ENCODE results near the gene L3MBTL4.
"Not testable (repeated sequence)": the region's sequence is repeated elsewhere in the genome, so short reads cannot be mapped to it uniquely, and the experiment has no call there.

Gene L3MBTL4

DNA sequence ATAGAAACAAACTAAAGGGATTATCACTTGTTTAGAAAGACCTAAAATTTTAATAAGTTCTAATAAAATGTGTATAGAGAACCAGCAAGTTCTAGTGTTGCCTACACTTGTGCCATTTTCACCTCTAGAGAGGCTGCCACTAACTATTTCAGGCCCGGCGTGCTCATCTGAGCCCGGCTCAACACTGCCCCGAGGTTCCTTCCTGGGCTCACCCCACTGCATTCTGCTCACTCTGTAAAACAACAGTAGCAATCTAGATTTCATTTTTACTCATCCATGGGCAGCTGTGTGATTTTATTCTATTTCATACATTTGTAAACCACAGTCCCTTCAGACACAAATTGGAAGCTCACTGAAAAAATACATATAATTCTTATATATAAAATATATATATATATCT, 253.2 kb downstream of the L3MBTL4 start:
- no peak for DNase-seq

DNA sequence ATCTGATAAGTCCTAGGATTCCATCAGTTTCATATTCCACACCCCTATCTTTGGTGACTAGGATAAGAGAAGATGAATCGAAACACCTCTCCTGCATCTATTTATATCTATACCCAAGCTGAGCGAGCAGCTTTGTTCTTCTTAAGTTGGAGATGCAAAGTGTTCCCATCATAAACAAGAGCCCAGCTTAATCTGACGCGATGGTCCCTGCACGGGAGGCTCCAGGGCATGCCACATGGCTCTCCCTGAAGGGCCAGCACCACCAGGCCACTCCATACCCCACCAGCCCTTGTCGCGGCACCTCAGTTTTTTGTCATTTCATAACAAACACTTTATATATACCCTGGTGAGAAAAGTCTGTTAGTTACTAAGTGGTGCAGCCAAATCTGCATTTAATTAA, 255.3 kb downstream of the L3MBTL4 start:
- DNase-seq: no peak

DNA sequence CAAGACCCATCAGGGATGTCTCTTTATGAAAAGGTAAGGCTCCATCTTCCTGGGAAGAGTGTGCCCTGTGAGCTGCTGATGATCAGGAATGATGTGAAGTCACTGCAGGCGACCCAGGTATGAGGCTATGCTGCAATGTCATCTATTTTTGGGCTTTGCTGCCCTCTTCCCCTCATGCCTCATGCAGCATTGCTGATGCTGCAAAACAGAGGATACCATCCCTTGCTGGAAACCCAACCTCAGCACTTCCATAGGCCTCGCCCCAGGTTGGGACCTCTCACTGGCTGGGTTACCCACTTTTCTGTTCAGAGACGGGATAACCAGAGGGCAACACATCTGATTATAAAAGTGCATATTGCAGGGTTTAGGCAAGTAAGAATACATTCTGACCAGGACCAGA, 255.8 kb downstream of the L3MBTL4 start:
- DNase-seq: no peak

DNA sequence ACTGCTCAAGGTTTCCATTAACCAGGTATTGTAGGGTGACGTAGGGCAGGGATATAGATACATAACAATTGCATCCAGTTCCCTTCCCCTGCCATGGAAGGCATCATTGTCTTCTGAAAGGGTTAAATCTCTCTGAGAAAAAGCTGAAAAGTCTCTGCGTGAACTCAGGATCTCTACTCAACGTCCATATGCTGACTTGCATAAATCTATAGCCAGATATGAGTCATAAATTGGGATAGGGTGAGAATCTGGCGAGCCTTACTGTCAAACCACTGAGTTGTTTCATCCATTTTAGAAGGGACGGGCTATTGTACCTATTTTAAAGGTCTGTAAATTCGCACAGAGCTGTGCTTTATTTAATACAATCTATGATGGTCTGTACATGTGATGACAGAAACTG, 258.3 kb downstream of the L3MBTL4 start:
- DNase-seq: no peak

DNA sequence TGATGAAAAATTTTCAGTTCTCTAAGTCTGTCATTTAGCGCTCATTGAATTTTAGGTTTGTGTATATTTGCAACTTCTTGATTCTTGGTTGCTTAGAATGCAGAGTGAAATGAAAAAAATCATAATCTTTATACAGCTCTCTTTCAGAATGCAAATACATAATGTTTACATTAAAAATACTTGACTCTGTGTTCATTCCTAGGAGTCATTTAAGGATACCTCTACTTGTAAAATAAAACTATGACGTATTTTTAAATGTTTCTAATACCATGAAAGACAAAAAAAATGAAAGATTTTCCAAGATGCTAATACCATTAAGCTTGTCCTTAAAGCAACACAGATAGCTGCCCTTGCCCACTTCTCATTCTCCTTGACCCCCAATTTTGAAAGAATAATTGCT, 259.0 kb downstream of the L3MBTL4 start:
- DNase-seq: no peak

DNA sequence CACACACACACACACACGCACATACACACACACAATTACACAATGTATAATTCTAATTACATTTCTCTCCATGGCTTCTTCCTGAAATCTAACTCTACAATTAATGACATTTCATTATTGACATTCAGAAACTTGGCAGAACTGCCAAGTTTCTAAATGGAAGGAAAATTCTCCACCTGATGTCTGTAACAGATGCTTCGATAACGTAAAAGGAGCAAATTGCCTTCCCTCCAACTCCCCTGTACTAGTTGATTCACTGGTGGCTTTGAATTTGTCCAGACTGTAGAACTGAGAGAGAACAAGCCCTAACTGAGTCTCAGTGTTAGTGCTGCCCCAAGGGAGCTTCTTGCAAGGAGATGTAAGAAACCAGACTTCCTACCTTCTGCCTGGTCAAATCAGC, 264.3 kb downstream of the L3MBTL4 start:
- no peak for DNase-seq

DNA sequence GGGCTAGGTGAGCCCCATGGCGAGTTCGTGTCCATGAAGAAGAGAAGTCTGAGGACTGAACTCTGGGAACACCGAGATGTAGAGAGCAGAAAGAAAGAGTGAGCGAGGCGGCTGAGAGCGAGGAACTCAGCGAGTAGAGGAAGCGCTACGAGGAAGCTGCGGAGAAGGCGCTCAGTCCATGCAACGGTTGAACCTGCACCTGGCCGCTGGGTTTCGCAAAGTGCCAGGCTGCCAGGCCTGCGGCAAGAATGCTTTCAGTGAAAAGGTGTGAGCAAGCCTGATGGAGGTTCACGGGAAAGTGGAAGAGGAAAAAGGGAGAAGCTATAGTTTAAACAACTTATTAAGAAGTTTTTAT, 268.4 kb downstream of the L3MBTL4 start:
- no peak for DNase-seq

DNA sequence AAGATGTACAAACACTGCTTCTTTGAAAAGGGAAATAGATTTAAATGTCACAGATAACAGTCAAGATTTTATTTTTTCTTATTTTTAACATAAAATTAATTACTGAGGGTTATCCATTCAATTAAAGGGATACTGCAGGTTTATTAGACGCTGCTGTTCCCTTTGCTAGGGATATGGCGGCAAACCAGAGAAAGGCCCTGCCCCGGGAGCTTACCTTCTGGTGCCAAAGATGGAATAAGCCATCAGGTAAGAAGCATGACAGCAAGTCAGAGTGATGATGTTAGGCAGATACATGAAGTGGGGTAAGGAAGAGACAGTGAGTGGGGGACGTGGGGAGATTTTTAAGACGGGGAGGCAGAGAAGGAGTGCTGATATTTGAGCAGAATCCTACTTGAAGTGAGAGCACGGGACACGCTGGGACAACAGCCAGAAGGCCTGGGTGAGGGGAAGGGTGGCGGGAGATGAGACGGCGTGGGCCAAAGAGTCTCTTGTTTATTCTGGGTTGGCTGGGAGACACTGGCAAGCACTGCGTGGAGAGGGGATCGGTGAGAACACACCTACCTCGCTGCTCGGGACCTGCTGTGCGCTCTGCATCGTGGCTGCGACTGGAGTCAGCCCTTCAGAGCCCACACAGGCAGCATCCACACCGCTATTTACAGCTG, 268.9 kb downstream of the L3MBTL4 start:
- no peak for DNase-seq

DNA sequence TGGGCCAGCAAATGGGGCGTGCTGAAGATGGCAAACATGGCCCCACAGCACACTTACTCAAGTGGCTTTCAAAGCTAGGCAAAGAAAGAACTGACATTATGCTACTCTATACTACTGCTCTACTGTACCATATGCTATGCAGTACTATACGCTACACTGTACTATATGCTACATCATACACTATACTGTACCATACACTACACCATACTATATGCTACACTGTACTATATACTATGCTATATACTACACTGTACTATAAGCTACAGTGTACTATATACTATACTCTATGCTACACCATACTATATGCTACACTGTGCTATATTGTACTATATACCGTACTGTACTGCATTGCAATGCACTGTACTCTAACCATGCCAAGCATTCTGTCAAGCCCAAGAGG, 275.7 kb downstream of the L3MBTL4 start:
- DNase-seq: no peak

DNA sequence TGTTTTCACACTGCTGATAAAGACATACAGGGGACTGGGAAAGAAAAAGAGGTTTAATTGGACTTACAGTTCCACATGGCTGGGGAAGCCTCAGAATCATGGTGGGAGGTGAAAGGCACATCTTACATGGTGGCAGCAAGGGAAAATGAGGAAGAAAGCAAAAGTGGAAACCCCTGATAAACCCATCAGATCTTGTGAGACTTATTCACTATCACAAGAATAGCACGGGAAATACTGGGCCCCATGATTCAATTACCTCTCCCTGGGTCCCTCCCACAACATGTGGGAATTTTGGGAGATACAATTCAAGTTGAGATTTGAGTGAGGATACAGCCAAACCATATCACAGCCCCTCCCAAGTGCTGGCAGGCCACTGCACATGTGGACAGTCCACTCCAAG, 278.8 kb downstream of the L3MBTL4 start:
- DNase-seq: not testable (repeated sequence)

DNA sequence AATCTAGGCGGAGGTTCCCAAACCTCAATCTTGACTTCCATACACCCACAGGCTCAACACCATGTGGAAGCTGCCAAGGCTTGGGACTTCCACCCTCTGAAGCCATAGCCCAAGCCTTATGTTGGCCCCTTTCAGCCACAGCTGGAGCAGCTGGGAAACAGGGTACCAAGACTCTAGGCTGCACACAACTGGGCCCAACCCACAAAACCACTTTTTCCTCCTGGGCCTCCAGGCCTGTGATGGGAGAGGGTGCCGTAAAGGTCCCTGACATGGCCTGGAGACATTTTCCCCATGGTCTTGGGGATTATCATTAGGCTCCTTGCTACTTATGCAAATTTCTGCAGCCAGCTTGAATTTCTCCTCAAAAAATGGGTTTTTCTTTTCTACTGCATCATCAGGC, 279.7 kb downstream of the L3MBTL4 start:
- DNase-seq: not testable (repeated sequence)

DNA sequence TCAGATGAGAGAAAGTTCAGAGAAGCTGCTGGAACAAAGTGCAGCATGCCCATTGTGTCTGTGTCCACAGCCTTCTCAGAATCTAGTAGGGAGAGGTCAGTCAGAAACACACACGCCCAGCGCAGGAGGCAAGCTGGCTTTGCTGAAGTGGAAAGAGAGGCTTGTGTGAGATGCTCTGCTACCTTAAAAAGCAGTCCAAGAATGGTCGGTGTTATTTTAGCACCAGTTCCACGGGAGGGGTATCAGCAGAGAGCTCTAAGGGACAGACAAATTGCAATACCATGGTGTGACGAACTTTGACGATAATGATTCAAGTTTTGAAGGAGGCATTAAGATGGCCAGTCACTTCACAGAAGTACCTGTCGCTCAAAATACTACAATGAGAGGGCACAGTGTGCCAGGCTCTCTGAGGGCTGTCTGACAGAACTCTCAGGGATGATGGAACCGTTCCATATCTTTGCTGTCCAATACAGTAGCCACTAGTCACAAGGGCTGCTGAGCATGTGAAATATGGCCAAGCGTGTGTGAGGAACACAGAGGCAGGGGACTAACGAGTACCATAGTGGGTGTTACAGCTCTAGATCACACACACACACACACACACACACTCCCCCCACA, 281.9 kb downstream of the L3MBTL4 start:
- no peak for DNase-seq

DNA sequence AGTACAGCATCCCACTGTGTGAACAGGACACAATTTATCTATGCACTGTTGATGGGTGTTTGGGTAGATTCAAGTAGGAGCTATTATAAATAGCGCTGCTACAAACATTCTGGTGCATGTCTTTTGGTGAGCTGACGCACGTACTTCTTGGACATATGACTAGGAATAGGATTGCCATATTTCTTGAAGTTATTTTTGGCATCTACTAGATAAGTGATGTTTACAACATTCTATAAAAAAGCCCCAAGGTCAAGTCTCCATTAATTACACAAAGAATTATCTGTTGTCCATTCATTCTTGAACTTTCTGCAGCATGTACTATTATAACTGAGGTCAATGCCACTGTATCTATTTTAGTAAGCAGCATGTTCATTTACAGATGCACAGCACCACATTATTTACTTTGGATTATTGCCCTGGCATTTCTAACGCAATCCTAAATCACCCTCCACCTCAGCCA, 293.9 kb downstream of the L3MBTL4 start:
- DNase-seq: no peak

DNA sequence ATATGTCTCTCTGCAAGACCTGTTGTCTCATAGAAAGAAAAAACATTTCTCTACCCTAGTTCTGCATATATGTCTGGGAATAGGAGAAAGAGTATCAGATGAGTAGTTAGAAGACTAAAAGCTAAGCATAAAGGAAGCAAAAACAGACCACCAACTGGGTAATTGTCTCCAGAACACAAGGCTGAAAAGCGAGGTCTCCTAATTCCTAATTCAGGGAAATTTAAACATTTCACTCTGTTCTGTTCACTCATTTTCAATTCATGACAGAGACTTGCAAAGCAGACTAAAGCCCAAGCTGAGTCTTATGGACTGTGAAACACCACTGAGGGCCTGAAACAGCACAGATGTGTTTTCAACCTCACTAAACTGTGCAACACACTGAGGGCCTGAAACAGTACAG, 294.9 kb downstream of the L3MBTL4 start:
- DNase-seq: no peak

DNA sequence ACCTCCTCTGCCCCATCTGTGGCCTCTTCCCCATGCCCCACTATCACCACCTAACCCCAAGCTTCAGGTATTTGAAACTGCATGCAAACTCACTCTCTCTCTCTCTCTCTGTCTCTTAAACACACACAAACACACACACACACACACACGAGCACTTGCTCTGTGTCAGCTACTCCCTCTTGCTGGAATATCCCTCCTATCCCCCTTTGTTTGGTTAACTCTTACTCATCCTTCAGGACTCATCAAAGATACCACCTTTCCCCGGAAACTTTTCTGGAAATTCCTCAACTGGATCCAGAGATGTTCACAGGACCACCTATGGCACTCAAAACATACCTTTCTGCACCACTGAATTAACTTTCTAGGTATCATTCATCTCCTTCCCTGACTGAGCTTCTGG, 296.6 kb downstream of the L3MBTL4 start:
- no peak for DNase-seq

DNA sequence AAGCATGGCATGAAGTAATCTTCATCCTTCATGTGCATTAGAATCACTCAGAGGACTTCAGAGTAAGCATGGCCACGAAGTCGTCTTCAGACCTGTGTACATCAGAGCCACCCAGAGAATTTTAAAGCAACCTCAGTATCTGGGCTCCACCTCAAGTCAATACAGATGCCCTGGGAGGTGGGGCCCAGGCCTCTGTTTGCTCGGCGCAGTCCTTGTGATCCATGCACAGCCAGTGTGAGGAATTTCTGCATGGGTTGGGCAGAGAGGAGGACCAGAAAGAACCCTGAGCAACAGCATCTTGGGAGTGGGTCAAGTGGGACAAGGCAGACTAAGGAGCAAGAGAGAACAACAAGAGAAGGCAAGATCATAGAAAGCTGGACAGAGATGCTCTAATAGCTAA, 299.0 kb downstream of the L3MBTL4 start:
- DNase-seq: no peak

DNA sequence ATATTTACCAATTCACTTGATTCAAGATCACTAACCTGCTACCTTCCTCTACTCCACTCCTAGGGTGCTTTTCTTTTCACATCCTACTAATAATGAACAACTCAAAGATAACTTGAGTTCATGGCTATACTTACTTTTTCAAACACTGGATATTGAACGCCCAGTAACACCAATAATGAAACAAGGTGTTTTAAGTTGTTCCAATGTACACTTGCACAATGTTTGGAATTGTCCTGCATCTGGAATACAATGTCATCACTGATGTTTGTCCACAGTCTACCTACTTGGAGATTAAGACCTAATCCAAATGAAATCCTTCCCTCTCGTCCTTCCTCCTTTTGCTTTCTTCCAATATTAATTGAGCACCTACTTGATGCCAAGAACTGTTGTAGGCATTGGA, 301.1 kb downstream of the L3MBTL4 start:
- DNase-seq: no peak

DNA sequence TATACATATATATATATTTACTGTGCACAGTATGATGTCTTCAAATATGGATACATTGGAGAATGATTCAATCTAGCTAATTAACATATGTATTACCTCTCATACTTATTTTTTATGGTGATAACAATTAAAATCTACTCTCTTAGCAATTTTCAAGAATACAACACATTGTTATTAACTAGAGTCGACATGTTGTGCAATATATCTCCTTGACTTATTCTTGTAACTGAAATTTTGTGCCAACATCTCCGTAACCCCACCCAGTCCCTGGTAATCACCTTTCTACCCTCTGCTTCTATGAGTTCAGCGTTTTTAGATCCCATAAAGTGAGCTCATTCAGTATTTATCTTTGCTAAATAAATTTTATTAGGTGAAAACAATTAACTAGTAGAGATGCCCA, 303.0 kb downstream of the L3MBTL4 start:
- no peak for DNase-seq

DNA sequence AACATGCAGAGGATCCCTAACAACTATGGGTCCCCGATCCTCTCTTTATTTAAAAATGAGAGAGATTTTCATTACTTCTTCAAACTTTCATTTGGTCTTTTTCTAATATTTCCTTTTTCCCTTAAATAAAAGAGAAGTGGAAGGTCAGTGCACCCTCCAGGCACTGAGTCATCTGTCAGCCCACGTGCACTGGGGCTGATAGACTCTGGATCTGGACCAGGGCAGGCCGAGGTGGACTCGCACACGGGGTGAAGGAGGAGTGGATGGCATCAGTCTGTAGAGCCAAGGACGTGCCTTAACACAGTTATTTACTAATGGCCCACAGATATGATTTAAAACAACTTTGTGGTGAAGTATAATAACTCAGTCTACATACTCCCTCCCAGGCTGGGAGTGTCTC, 305.0 kb downstream of the L3MBTL4 start:
- DNase-seq: no peak

DNA sequence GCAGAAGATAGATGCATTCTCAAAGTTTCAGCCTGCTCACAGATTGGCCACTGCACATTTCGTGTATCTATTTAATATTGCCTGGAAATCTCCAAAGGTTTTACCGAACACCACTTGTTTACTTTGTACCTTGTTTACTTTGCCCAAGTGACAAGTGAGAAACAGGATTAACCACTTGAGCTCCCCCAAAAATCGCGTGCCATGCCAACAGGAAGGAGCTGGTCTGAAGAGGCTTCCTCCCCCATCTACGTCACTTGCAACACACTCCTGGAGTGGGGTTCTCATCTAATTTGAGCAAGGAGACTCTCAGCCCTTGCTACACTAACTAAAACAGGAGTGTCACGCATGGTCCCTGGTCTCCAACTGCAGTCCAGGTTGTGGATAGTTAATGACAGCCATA, 306.9 kb downstream of the L3MBTL4 start:
- no peak for DNase-seq

DNA sequence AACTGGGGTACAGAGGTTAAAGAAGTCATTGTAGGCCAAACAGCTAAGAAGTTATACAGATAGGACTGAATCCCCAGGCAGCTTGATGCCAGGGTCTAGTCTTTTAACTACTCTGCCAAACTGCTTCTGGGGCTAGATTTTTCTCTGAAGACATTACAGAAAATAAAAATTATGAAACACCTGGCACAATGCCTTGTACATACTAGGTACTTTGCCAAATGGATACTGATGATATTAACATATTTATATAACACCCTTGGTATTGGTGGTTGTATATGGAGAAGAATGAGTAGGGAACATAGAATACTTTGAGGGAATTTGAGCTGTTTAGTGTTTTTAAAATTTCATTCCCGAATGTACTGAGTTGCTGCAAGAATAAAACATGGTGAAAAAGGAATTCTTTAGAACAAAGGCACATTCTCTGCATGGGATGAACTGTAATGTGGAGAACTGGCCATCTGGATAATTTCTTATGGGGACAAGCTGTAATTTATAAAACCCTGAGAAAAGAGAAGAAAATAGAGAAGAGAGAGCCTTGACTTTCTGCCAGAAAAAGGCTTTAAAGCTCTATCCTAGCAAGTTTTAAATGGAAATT, 308.5 kb downstream of the L3MBTL4 start:
- DNase-seq: no peak

DNA sequence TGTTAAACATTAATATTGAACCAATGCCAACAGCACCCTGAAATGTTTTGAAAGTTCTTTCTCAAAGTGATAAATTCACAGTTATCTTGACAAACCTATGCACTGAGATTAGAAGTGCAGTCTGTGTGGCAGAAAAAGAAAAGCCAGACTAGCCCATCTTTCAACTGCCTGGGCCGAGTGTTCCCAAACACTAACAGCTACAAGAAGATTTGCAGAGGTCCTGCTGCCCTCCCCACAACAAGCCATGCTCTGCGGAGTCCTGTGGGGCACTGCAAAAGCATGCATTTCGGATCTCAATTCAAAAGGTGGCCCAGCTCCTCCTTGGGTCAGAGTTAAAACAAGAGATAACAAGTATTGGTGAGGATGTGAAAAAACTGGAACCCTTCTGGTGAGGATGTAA, 311.0 kb downstream of the L3MBTL4 start:
- no peak for DNase-seq

DNA sequence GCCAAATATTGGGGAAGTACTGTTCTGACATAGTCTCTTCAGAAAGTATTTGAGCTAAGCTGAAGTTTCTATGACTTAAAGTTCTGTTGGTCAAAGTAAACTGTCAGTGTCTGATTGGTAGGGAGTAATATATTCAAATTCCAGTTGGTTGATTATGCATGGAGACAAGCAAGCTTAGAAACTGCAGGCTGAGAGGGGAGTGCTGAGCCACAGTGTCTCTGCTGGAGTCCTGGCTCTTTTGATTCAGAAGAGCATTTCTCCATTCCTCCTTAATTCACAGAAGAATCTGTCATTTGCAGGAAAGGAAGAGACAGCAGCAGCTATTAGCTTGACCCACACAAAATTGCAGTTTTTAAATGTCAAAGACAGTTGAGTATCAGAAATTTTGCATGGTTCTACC, 318.0 kb downstream of the L3MBTL4 start:
- DNase-seq: no peak

DNA sequence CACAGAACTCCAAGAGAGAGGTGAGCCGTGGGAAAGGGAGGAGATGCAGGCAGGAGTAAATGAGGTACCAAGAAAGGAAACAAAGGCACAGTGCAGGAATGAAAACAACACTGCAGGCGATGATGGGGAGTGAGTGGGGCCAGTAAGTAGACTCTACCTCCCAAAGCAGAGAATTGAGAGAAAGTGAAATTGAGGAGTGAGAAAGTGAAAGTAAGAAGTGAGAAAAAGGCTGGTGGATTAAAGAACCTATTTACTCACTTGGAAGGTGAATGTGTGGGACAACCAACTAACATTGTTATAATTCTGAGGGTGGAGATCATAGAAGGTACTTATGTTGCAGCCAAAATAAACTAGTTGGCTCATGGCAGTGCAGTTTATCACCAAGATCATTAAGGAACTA, 326.3 kb downstream of the L3MBTL4 start:
- DNase-seq: no peak

DNA sequence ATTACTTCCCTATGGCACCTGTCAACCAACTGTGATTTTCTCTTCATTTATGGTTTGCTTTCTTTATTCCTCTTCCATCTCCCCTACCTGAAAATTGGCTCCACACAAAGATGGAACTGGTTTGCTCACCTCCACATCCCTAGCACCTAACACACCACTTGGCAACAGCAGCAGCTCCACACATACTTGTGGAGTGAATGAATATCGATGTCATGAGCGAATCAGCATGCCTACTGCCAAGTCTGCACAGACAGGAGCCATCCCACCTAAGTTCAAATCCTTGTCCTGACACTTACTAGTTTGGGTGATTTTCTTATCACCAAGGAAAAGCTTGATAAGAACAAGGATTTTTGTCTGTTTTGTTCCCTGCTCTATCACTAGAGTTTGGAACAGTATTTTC, 328.0 kb downstream of the L3MBTL4 start:
- no peak for DNase-seq

All from stimulated activated CD4-positive, alpha-beta T cell treated with anti-CD3 and anti-CD28 coated beads, Interleukin-2, amount 100 ng/mL, for 24 hours (primary cell).